Measurements from ENCODE around the gene NR1D1. TPM values are rescaled to one million over a fixed set of nuclear protein-coding genes. Genes with fewer than 3 reads are reported as not detected.

Gene NR1D1
- total and polyA plus RNA-seq, 2 of the 13 experiments (the other 11 are each of a cell fraction or from before 2014, with no cell fraction given): 2.1 to 2.7 TPM

DNA sequence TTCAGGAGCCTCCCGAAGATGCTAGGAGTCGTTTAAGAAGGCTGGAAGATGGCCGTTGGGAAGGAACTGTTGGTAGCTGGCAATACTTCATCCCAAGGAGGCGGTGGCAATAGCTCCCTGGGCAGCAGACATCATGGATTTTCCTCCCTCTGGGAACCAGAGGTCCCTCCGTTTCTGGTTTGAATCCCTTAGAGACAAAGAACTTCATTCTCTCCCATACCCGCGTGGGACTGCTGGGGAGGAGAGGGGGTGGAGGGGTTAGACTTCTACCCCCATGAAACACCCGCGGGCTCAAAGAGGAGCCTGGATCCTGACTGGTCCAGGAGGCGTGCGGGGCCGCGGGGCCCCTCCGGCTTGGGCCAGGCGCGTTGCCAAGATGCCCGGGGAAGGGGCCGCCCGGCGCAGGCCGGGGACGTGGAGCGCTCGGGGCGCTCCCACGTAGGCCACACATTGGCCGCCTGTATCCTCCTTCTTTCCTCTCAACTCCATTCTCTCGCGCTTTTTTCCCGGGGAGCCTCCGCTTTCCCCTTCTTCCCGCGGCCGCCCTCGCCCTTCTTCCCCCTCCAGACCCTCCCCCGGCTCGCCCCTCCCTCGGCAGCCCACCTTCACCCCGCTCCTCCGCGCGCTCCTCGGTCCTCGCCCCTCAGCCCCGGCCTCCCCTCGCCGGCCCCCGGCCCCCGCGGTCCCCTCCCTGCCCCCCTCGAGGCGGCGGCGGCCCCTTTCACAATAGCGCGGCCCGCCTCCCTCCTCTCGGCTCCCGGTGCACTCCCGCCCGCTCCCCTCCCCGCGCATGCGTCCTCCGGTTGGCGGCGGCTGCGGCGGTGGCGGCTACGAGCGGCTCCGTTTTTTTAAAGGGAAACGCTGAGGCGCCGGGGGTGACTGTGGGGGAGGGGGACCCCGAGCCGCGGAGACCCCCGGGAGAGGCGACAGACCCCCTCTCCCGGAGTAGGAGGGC is 21.1 kb upstream of the NR1D1 start, which contains the start of gene MSL1 (continued):
- TF ChIP-seq ZMYM2 (CRISPR knock-in tag; IDR thresholded peaks at IDR 0.05): no peak
- TF ChIP-seq, protein P1, sequence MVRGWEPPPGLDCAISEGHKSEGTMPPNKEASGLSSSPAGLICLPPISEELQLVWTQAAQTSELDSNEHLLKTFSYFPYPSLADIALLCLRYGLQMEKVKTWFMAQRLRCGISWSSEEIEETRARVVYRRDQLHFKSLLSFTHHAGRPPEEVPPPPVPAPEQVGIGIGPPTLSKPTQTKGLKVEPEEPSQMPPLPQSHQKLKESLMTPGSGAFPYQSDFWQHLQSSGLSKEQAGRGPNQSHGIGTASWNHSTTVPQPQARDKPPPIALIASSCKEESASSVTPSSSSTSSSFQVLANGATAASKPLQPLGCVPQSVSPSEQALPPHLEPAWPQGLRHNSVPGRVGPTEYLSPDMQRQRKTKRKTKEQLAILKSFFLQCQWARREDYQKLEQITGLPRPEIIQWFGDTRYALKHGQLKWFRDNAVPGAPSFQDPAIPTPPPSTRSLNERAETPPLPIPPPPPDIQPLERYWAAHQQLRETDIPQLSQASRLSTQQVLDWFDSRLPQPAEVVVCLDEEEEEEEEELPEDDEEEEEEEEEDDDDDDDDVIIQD (CRISPR knock-in tag; IDR thresholded peaks at IDR 0.05; ENCODE audit: low read depth): no peak
- no peak for TF ChIP-seq ZNF468 (CRISPR knock-in tag; IDR thresholded peaks at IDR 0.05)
- TF ChIP-seq ZNF746 (CRISPR knock-in tag; IDR thresholded peaks at IDR 0.05): peak; percentile 83
- TF ChIP-seq, protein P2, sequence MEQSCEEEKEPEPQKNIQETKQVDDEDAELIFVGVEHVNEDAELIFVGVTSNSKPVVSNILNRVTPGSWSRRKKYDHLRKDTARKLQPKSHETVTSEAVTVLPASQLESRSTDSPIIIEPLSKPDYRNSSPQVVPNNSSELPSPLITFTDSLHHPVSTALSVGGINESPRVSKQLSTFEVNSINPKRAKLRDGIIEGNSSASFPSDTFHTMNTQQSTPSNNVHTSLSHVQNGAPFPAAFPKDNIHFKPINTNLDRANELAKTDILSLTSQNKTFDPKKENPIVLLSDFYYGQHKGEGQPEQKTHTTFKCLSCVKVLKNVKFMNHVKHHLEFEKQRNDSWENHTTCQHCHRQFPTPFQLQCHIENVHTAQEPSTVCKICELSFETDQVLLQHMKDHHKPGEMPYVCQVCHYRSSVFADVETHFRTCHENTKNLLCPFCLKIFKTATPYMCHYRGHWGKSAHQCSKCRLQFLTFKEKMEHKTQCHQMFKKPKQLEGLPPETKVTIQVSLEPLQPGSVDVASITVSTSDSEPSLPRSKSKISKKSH (CRISPR knock-in tag; IDR thresholded peaks at IDR 0.05; ENCODE audit: borderline replicate concordance): no peak
- peak; percentile 58 for TF ChIP-seq SAP130 (CRISPR knock-in tag; IDR thresholded peaks at IDR 0.05; ENCODE audit: low read depth)
- peak; percentile 46; the same call in 1 of the 2 replicates for TF ChIP-seq ZNF441 (CRISPR knock-in tag; IDR thresholded peaks at IDR 0.05; ENCODE audit: borderline replicate concordance)
- TF ChIP-seq ZFP62 (CRISPR knock-in tag; IDR thresholded peaks at IDR 0.05): no peak
- TF ChIP-seq, protein P3, sequence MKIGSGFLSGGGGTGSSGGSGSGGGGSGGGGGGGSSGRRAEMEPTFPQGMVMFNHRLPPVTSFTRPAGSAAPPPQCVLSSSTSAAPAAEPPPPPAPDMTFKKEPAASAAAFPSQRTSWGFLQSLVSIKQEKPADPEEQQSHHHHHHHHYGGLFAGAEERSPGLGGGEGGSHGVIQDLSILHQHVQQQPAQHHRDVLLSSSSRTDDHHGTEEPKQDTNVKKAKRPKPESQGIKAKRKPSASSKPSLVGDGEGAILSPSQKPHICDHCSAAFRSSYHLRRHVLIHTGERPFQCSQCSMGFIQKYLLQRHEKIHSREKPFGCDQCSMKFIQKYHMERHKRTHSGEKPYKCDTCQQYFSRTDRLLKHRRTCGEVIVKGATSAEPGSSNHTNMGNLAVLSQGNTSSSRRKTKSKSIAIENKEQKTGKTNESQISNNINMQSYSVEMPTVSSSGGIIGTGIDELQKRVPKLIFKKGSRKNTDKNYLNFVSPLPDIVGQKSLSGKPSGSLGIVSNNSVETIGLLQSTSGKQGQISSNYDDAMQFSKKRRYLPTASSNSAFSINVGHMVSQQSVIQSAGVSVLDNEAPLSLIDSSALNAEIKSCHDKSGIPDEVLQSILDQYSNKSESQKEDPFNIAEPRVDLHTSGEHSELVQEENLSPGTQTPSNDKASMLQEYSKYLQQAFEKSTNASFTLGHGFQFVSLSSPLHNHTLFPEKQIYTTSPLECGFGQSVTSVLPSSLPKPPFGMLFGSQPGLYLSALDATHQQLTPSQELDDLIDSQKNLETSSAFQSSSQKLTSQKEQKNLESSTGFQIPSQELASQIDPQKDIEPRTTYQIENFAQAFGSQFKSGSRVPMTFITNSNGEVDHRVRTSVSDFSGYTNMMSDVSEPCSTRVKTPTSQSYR (CRISPR knock-in tag; IDR thresholded peaks at IDR 0.05; ENCODE audit: borderline replicate concordance): peak; percentile 66; the same call in 1 of the 2 replicates
- TF ChIP-seq ZFY (CRISPR knock-in tag; IDR thresholded peaks at IDR 0.05): peak; percentile 65
- TF ChIP-seq, protein P4, sequence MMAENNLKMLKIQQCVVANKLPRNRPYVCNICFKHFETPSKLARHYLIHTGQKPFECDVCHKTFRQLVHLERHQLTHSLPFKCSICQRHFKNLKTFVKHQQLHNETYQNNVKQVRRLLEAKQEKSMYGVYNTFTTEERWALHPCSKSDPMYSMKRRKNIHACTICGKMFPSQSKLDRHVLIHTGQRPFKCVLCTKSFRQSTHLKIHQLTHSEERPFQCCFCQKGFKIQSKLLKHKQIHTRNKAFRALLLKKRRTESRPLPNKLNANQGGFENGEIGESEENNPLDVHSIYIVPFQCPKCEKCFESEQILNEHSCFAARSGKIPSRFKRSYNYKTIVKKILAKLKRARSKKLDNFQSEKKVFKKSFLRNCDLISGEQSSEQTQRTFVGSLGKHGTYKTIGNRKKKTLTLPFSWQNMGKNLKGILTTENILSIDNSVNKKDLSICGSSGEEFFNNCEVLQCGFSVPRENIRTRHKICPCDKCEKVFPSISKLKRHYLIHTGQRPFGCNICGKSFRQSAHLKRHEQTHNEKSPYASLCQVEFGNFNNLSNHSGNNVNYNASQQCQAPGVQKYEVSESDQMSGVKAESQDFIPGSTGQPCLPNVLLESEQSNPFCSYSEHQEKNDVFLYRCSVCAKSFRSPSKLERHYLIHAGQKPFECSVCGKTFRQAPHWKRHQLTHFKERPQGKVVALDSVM (CRISPR knock-in tag; IDR thresholded peaks at IDR 0.05): no peak
- no peak for TF ChIP-seq ZNF282 (IDR thresholded peaks at IDR 0.05; ENCODE audit: partially characterized antibody)
- no peak for TF ChIP-seq NCOA5 (CRISPR knock-in tag; IDR thresholded peaks at IDR 0.05)
- TF ChIP-seq GABPA (IDR thresholded peaks at IDR 0.05; ENCODE audit: low read depth, low read length): no peak
- TF ChIP-seq GABPA (CRISPR knock-in tag; IDR thresholded peaks at IDR 0.05; ENCODE audit: low read depth): no peak
- TF ChIP-seq ZNF766 (CRISPR knock-in tag; IDR thresholded peaks at IDR 0.05; ENCODE audit: borderline replicate concordance): no peak
- TF ChIP-seq HES4 (CRISPR knock-in tag; IDR thresholded peaks at IDR 0.05; ENCODE audit: borderline replicate concordance): no peak; the same call in 1 of the 2 replicates
- TF ChIP-seq STAT5B (CRISPR knock-in tag; IDR thresholded peaks at IDR 0.05): no peak
- no peak for TF ChIP-seq ZNF484 (CRISPR knock-in tag; IDR thresholded peaks at IDR 0.05; ENCODE audit: borderline replicate concordance, low read depth)
- TF ChIP-seq NAIF1 (CRISPR knock-in tag; IDR thresholded peaks at IDR 0.05; ENCODE audit: borderline replicate concordance): no peak
- no peak for TF ChIP-seq RFX5 (IDR thresholded peaks at IDR 0.05; ENCODE audit: low read depth, low read length)
- TF ChIP-seq ARNT (IDR thresholded peaks at IDR 0.05): no peak
- peak; percentile 49; the same call in 1 of the 2 replicates for TF ChIP-seq RAD21 (CRISPR knock-in tag; IDR thresholded peaks at IDR 0.05)
